Activated CD4-positive, alpha-beta T cell treated with anti-CD3 and anti-CD28 coated beads for 48 hours (primary cell): ENCODE measurements around the gene EFCAB6.

ENCODE experiments used
- DNase-seq: peaks from one replicate; pipeline ENCODE4 v3.0.0-alpha.2; 2020

Gene EFCAB6

DNA sequence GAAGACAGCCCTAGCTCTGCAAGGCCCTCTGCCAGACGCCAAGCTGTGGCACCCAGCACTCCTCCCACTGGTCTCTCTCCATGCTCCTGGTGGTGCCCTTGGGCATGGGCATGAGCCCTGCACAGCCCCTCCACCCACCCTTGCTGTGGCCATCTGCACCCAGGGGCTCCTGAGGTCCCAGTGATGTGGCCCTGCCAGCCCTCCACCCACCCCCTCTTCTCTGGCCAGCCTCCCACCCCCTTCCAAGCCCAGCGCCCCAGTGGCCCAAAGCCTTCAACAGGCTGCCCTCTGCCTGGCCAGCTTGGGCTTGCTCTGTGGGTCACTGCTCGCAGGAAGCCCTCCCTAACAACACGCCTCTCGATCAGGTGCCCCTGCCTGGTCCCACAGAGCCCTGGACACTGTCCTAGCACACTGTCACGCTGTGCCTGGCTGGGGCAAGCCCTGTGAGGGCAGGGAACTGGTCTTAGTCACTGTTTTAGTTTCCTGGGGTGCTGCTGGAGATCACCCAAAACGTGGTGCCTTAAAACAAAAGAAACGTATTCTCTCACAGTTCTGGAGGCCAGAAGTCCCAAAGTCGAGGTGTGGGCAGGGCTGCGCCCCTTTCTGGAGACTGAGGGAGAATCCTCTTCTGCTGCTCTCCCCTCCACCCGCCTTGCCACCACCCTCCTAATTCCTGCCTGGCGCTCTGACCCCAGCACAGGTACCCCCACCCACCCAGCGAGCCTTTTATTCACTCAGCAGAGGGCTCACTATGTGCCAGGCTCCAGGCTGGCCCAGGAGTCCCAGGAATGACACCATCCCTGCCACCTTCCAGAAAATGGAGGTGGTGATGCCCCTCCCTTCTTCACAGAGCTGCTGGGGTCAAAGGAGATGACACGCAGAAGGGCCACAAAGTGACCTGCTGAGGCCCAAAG is 35.5 kb upstream of the EFCAB6 start:
- no peak for DNase-seq

DNA sequence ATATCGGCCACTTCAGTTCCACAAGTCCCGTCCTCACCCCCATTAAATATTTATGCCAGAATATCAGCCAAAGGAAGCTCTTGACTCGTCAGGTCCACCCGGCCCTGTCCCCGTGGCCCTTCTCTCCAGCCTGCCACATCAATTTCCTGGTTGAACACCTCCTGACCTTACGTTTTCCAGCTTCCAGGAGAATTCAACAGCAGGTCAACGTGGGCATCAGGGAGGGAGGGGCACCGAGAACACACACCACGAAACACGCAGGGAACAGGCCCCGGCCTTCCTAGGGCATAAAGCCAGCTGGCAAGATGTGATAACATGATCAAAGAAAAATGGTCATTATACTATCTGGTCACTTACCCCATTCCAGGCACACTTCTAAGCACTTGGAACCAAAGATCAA is 34.9 kb upstream of the EFCAB6 start:
- DNase-seq: no peak

DNA sequence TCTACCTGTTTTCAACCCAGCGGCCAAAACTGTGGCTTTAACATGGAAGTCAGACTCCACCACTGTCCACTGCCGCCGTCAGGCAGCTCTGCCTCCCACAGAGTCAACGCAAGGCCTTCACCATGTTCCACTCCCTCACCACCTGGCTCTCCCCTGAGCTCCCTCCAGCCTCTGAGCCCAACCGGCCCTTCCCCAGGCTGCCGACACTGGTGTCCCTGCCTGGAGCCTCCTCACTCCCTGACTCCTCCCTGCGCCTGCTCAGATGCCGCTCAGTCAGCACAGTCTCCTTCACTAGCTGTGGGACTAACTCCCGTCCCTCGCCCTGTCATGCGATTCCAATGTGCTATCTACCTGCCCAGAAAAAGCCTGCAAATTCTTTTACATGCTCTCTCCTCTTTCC is 33.9 kb upstream of the EFCAB6 start:
- DNase-seq: no peak

DNA sequence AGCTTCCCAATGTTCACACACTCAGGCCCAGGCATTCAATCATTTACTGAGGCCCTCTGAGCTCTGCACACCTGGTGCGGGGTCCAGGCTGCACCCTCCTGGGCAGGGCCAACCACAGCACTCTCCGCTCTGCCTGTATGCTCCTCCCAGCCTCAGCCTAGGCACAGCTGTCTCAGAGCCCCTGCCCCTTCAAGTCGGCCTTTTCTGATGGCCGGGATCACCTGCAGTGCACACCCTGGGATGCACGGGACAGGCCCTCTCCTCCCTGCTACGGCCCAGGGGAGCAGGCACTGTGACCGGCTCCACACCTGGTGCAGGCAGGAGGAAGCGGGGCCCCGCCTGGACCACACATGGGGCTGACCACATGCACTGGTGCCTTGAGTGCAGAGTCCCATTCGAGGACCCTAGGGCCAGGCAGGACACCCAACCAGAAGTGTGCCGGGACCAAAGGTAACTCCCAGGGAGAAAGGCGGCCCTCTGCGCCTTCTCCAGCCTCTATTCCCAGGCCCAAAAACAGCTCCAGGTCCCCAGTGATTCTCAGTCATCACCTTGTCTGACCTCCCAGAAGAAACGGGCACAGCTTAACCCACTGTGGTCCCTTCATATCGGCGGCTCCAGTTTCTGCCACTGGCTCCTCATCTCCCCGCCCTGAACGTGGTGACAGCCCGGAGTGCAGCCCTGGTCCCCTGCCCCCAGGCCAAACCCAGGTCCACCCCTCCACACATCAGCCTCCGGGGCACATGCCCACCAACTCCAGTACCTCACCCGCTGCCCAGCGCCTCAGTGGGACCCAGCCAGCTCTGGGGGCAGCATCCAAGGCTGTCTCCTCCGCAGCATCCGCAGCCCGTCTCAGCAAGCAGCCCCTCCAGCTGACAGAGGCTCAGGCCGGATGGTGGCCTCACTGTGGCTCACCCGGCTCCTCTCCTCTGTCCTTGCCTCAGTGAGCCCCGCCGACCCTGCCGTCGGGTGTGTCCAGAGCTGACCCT is 32.7 kb upstream of the EFCAB6 start:
- no peak for DNase-seq

DNA sequence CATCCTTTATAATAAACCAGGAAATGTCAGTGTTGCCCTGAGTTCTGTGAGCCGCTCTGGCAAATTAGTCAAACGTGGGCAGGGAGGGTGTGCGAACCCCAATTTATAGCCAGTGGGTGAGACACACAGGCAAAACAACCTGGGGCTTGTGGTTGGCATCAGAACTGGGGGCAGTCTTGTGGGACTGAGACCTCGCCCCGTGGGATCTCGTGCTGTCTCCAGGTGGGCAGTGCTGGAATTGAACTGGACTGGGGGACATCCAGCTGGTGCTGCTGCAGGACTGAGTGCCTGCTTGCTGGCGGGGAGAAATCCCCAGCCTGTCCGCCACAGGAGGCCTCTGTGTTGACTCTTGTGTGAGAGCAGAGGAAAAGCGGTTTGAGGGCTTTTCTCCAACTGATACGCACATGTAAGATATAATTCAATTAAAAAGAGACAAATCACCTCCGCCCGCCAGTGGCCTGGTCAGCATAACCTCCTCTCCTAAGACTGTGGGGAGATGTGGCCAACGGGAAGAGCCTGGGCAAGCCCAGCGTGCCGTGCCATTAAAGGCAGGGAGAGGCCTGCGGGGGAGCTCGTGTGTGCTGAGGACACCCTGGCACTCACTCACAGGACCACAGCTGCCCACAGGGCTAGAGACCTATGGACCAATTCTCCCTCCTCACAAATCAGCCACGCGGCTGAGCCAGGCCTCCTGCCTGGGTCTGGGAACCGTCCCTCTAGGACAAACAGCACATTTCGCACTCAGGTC is 31.9 kb upstream of the EFCAB6 start:
- no peak for DNase-seq

DNA sequence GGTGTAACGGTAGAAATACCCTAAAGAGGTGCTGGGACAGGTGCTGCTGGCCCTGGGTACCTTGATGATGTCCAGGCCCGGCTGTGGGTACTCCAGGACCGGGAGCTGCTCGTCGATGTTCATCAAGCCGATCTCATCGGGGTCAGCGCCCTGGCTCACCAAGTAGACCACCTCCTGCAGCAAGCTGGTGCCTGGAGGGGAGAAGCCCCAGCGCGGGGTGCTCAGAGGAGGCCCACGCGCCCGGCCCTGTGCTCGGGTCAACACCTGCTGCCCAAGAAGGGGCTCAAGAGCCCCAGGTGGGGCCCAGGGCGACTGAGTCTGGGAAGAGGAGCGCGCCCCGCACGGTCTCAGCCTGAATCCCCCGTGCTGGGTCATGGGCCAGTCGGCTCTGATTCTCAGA is 29.6 kb upstream of the EFCAB6 start:
- no peak for DNase-seq

DNA sequence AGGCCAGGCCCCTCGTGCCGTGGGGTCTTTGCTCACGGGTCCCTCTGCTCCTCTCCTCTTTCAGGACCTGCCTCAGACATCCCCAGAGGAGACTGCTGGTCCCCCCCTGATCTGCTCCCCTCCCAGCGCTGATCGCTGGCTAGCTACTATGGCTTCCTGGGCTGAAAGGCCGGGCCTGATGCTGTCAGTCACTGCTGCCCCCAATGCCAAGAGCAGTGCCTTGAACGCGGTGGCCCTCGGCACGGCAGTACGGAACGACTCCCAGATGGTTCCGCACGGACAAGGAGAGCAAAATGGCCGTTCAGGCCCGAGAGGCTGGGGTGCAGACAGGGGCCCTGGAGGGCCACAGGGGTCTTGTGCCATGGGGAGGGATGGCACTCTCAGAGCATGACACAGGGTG is 28.7 kb upstream of the EFCAB6 start:
- no peak for DNase-seq

DNA sequence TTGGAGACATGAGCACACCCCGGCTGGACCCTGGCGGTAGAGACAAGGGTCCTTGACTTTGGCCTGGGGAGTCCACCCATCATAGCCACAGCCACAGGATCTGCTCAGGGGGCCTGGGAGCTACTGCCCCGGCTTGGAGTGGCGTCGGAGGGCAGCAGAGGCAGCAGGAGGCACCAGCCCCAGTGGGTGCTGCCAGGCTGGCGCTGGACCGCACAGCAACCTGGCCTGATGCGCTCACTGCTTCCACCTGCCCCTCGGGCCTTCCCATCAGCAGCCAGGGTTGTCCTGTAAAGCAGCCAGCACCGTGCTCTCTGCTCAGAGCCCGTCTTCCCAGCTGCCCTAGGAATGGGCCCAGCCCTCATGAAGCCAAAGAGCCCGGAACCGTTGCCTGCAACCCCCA is 28.3 kb upstream of the EFCAB6 start:
- DNase-seq: no peak

DNA sequence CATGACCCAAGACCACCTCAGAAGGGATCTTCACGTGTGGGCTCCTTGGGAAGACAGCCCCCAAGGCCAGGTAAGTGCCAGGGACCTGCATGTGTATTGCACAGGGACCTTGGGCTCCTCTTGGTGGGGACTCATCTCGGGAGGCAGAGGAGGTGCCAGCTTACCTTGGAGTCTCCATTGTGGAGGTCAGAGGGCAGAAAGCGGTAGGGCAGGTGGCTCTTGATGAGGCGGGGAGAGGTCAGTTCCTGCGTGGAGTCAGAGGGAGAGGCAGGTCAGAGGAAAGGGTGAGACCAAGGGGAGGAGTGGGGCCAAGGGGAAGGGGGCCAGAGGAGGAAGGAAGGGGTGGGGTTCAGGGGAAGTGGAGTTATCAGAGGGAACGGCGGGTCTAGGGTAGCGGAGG is 27.7 kb upstream of the EFCAB6 start:
- DNase-seq: no peak

DNA sequence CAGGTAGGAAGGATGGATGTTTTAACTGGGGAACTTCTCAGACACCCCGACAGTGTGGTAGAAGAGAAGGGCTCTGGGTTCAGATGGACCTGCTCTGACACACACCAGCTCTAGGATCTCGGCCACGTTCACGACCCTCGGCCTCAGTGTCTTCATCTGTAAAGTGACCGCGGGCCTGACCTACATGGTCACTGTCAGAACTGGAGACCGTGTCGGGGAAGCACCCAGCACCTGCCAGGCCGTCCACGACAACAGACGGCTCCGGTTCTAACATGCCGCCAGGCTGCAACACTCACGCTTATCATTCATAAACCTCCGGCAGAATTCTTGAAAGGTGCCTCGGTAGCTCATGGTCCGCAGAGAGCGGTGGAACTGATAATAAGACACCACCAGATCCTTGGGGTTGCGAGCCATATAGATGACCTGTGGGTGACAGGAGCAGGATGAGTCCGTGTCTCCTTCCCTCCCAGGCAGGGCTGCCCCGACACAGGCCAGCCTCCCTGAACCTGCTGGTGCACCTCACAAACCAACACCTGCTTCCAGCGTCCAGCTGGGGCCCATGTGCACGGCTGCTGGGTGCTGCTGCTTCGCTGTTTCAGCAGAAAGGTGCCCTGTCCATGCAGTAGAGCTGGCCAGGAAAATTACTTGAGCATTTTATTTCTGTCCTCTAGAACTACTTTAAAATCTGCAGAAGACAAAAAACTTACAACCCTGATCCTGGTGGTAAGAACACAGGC is 26.6 kb upstream of the EFCAB6 start:
- no peak for DNase-seq

DNA sequence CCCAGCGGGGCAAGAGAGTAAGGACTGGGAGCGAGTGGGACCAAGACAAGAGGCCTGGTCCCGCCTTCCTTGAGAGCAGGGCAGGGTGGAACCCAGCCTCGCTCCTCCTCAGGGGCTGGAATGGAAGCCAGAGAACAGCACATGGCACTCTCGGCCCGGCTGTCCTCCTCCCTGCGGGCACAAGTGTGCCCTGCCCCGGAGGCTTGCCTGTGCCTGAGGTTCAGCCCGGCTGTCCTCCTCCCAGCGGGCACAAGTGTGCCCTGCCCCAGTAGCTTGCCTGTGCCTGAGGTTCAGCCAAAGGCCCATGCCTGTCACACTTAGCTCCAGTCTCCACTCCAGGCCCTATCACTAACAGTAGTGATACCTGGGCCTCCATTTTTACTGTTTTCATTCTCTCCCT is 26.1 kb upstream of the EFCAB6 start:
- no peak for DNase-seq

DNA sequence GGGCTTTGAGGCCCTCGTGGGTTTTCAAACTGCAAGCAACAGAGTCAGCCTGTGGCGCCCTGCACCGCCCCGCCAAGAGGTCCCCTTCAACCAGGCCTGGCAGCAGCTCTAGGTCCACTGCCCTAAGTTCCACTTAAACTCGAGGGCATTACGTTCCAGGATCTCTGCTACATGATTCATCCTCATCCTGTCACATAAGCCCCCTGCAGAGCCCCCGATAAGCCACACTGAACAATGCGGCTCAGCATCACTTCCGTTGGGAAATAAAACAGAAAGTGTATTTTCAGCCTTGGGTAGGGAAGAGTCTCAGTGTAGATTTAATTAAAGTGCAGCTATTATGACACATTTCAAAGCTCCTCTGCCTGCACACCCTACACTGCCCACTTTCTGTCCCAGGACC is 25.6 kb upstream of the EFCAB6 start:
- DNase-seq: no peak

DNA sequence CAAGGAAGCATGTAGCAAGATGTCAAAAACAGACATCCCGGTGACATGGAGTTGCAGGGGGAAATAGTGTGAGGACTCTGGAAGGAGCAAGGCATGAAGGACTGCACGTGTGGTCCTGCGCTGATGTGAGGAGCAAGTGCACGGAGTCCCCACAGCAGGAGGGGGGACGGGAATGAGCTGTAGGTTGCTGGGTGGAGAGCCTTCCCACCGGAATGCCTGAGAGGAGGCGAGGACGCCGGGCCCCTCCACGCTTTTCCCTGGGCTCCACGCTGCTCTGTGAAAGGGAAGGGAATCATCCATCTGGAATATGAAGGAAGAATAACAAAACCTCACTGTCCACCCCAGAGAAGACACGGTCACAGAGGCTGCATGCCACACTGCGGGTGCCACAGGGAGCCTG is 23.6 kb upstream of the EFCAB6 start:
- no peak for DNase-seq

DNA sequence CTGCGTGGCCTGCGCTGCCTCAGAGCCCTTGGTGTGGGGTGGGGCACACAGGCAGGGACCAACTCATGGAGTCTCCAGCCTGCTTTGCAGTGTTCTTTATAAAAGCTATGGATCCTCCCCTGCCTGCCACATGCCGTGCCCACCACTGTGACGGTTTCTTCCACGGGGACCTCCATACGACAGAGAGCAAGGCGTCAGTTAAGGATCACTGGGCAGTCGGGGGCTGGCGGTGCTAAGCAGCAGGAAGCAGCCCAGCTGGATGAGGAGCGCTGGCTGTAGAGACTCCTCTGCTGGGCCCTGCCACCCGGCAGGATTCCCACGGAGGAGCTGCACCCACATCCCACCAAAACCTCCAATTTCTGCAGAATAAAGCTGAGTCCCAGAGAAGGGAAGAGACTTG is 23.1 kb upstream of the EFCAB6 start:
- DNase-seq: no peak

DNA sequence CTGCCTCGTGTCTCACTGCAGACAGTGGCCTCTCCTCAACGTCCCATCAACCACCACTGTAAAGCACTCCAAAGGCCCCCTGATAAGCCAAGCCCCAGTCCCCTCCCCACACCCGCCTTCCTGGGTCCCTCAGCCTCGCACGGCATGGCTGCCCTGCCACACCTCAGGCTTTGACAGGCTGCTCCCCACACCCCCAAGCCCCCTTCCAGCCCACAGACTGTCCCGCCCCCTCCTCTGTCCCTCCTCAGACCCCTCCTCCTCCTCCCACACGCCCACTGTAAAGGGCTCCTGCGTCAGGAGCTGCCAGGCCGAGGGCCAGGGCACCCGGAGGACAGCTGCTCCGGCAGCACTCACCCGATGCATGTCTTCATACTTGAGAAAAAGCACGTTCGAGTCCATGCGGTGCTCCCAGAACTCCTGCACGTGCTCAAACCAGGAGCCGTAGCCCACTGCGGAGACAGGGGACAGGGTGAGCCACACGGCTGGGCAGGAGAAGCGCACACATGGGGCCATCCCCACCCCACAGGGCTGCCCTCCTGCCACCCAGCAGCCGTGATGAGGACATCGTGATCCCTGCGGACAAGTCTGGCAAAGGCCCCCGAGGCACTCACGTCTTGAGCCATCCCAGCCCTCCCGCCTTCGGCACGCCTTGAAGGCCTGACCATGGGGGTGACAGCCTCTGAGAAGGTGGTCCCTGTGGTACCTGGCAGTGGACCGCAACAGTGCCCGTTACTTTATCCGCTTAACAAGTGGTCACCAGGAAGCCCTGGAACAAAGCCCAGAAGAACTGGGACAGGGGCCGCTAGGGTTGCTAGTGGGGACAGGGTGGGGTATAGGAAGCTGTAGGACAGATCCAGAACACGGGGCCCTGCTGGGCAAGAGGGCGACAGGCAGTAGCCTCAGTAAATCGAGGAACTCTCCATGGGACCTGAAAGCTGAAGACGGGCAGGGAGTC is 21.5 kb upstream of the EFCAB6 start:
- no peak for DNase-seq

DNA sequence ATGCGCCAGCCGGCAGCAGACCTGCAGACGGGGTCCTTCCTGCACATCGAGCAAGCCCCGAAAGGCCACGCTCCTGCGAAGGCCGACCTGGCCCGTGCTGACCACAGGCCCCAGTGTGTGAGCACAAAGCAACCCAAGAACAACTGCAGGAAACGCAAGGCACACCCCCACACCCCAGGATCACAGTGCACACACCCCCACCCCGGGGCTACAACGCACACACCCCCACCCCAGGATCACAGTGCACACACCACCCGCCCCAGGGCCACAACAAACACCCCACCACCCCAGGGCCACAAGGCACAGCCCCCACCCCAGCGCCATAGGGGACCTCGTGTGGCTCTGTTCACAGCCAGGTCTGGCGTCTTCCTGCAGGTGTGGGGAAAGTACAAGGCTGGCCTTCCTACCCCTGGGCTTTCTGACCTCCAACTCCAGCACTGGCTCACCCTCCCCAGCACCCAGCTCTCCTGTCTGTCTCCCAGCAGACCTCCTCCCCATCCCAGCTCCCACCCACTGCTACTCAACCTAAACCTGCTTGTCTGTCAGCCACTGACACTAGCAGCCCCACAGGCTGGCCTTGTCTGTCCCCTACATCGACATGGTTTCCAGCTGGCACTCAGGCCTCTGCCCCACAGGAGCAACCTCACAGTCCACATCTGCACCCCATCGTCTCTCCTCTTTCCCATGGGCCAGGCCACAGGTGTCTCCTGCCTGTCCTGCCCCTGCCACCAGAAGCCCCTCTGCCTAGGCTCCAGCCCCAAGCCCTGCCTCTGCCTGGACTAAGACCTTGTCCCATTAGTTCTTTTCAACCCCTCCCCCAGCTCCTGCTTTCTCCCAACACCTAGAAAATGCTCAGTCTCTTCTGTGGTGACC is 20.5 kb upstream of the EFCAB6 start:
- no peak for DNase-seq

DNA sequence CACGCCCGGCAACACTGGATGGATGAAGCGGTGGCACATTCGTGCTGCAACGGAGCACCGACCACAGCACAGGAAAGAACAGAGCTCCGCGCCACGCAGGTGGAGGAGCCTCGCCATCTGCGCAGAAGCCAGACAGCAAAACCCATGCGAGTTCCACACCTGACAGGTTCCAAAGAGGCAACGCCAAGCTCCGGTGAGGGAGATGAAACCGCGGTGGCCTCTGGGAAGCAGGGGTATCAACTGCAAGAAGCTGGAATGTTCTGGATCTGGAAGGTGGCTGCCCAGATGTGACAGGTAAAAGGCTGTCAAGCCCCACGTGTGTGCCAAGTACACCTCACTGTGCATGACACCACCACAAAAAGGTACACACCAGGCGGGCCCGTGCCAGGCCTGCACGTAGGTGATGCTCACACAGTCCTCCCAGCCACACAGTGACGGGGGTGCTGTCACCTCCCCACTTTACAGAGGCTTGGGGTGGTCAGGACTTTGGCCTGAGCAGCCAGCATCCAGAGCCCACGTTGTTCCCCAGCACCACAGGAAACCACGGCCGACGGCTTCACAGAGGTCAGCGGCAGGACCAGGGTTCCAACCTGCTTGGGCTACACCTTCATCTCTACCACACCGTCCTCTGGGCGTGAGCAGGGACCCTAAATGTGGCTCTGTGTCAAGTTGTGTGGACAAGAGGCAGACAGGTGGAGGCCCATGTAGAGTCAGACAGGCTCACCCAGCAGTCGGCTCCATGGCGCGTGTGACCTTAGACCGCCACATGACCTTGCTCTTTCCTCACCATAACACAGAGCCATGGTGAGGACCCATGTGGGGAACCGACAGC is 19.7 kb upstream of the EFCAB6 start:
- DNase-seq: no peak

DNA sequence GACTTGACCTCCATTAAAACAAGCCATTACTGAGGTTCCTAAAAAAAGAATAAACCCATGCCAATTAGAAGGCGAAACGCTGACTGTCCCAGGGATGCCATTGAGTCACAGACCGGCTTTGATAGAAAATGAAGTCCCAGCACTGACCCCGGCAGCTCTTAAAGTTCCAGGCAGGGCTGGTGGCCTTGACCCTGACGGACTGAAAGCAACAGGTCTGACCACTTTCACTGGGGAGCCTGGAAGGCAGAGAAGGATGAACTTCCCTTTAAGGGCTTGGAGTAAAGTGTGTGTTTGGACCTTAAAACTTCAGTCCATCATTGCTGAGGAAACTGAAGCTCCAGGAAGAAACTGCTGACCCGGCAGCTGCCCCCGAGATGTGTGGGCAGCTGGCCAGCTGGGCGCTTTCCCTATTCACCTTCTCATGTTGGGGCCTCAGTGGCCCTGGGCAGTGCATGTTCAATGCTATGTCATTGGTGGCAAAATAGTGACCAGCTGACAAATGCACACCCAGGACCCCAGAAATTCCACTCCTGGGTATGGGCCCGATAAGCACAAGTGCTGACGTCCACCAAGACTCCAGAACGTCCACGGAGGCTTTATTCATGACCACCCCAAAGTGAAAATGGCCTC is 18.9 kb upstream of the EFCAB6 start:
- DNase-seq: no peak
